Osteoblast (primary cell): ENCODE measurements around the gene LPCAT1. TPM values are rescaled to one million over a fixed set of nuclear protein-coding genes. Genes with fewer than 3 reads are reported as not detected.

Experiments used
- DNase-seq: peaks from one replicate; pipeline ENCODE4 v3.0.0; 2011; ENCODE audit warnings: low spot score, mixed read lengths; ENCODE audit not compliant: insufficient read length; ENCODE audit errors: missing footprints
- H2AFZ ChIP-seq: 2 replicates; pipeline ENCODE4 v1.6.0; 2011; ENCODE audit warnings: mild to moderate bottlenecking, low read length
- H3K27ac ChIP-seq: 2 replicates; pipeline ENCODE4 v1.5.1; 2011; ENCODE audit warnings: mild to moderate bottlenecking, low read depth, low read length, moderate library complexity
- H3K27me3 ChIP-seq: 2 replicates; pipeline ENCODE4 v1.6.0; 2012; ENCODE audit warnings: mild to moderate bottlenecking, control low read depth, inconsistent platforms, low read length, moderate library complexity; ENCODE audit not compliant: insufficient read depth
- H3K36me3 ChIP-seq: 2 replicates; pipeline ENCODE4 v1.5.1; 2011; ENCODE audit warnings: mild to moderate bottlenecking, low read length, control low read depth, moderate library complexity; ENCODE audit not compliant: insufficient read depth
- H3K4me1 ChIP-seq: 2 replicates; pipeline ENCODE4 v1.5.1; 2011; ENCODE audit warnings: mild to moderate bottlenecking, low read length, control low read depth, moderate library complexity; ENCODE audit not compliant: insufficient read depth
- H3K4me2 ChIP-seq: 2 replicates; pipeline ENCODE4 v1.6.0; 2011; ENCODE audit warnings: mild to moderate bottlenecking, low read length; ENCODE audit not compliant: insufficient read depth
- H3K4me3 ChIP-seq: fragments of 200-600 bp; sonication (generic); 3 replicates; pipeline ENCODE4 v1.5.1; 2012; ENCODE audit warnings: mild to moderate bottlenecking, low read length, inconsistent platforms; ENCODE audit not compliant: insufficient read depth
- H3K79me2 ChIP-seq: 2 replicates; pipeline ENCODE4 v1.6.0; 2012; ENCODE audit warnings: mild to moderate bottlenecking, low read length, control low read depth, inconsistent platforms; ENCODE audit not compliant: insufficient read depth
- H3K9me3 ChIP-seq: 2 replicates; pipeline ENCODE4 v1.5.1; 2011; ENCODE audit warnings: low read depth, low read length, control low read depth
- H4K20me1 ChIP-seq: 2 replicates; pipeline ENCODE4 v1.6.0; 2012; ENCODE audit warnings: mild to moderate bottlenecking, low read length, control low read depth; ENCODE audit not compliant: insufficient read depth
- CTCF ChIP-seq: IDR thresholded peaks from 2 replicates; pipeline ENCODE4 v1.5.1; 2011; ENCODE audit warnings: mild to moderate bottlenecking, low read depth, low read length, moderate library complexity; ENCODE audit errors: extremely low read depth
- total RNA-seq: library from RNA; depleted of rRNA; stranded (reverse); fragments of >200 nt; gene quantifications from 2 replicates; pipeline ENCODE4 v1.2.3, GENCODE V29; 2012

The LPCAT1 gene
- total RNA-seq, 1 donor, result 11.6 TPM

GRCh38 chr5:1517838-1518237 is 5.9 kb downstream of the LPCAT1 start:
- H3K9me3 ChIP-seq, result no peaks in the 10 kb centered on the region
- no peak overlapping the region for H3K4me2 ChIP-seq
- peaks cover 76% of the 10 kb centered on the region for H4K20me1 ChIP-seq
- H2AFZ ChIP-seq, result no peak overlapping the region
- DNase-seq, result peak; percentile 58
- peaks cover 30% of the 10 kb centered on the region for H3K36me3 ChIP-seq
- peak overlapping the region; percentile 75 for H3K27ac ChIP-seq
- no peak for TF ChIP-seq CTCF
- no peaks in the 10 kb centered on the region for H3K27me3 ChIP-seq
- no peak overlapping the region for H3K4me3 ChIP-seq
- peaks cover 25% of the 10 kb centered on the region for H3K4me1 ChIP-seq
- peaks cover 78% of the 10 kb centered on the region for H3K79me2 ChIP-seq

- no peaks in the 10 kb centered on the region for H3K27me3 ChIP-seq
- H3K4me1 ChIP-seq, result peaks cover 22% of the 10 kb centered on the region
- H3K36me3 ChIP-seq, result peaks cover 34% of the 10 kb centered on the region
- H3K79me2 ChIP-seq, result peaks cover 76% of the 10 kb centered on the region
- H3K9me3 ChIP-seq, result no peaks in the 10 kb centered on the region
- TF ChIP-seq CTCF, result no peak
- H2AFZ ChIP-seq, result no peak overlapping the region
- H3K4me2 ChIP-seq, result peak overlapping the region; percentile 16
- DNase-seq, result peak; percentile 93
- peaks cover 85% of the 10 kb centered on the region for H4K20me1 ChIP-seq
- H3K27ac ChIP-seq, result peak overlapping the region; percentile 75
- no peak overlapping the region for H3K4me3 ChIP-seq
Measured at GRCh38 chr5:1516615-1517601, 6.9 kb downstream of the LPCAT1 start.

GRCh38 chr5:1515921-1516571 is 7.7 kb downstream of the LPCAT1 start:
- no peaks in the 10 kb centered on the region for H3K9me3 ChIP-seq
- peaks cover 71% of the 10 kb centered on the region for H3K79me2 ChIP-seq
- H3K4me3 ChIP-seq, result no peak overlapping the region
- H3K4me1 ChIP-seq, result peaks cover 17% of the 10 kb centered on the region
- no peak for TF ChIP-seq CTCF
- peaks cover 35% of the 10 kb centered on the region for H3K36me3 ChIP-seq
- H3K27ac ChIP-seq, result peak overlapping the region; percentile 70
- no peak overlapping the region for H2AFZ ChIP-seq
- DNase-seq, result peak; percentile 81
- peaks cover 86% of the 10 kb centered on the region for H4K20me1 ChIP-seq
- H3K4me2 ChIP-seq, result no peak overlapping the region
- no peaks in the 10 kb centered on the region for H3K27me3 ChIP-seq
